ACC112 (cell line): Measurements from ENCODE around the gene ATF3.

Source experiments
- H2AFZ ChIP-seq: fragments of 200-600 bp; sonication (generic); one replicate; pipeline ENCODE4 v1.6.0; 2017; ENCODE audit warnings: antibody characterized with exemption, low read length; ENCODE audit not compliant: unreplicated experiment
- H3K27ac ChIP-seq: fragments of 200-600 bp; sonication (generic); 2 replicates; pipeline ENCODE4 v1.5.1; 2014; ENCODE audit warnings: low read depth, mild to moderate bottlenecking, antibody characterized with exemption, low read length, moderate library complexity
- H3K27me3 ChIP-seq: fragments of 200-600 bp; sonication (generic); 2 replicates; pipeline ENCODE4 v1.6.1; 2014; ENCODE audit warnings: mild to moderate bottlenecking, antibody characterized with exemption, low read length, moderate library complexity, mixed read lengths; ENCODE audit not compliant: insufficient read depth
- H3K36me3 ChIP-seq: fragments of 200-600 bp; sonication (generic); 2 replicates; pipeline ENCODE4 v1.6.1; 2016; ENCODE audit warnings: mild to moderate bottlenecking, antibody characterized with exemption, low read length, moderate library complexity, mixed read lengths; ENCODE audit not compliant: insufficient read depth
- H3K4me1 ChIP-seq: fragments of 200-600 bp; sonication (generic); one replicate; pipeline ENCODE4 v1.6.1; 2016; ENCODE audit warnings: low read length, mixed read lengths; ENCODE audit not compliant: insufficient read depth, unreplicated experiment, control insufficient read depth
- H3K4me3 ChIP-seq: fragments of 200-600 bp; sonication (generic); 2 replicates; pipeline ENCODE4 v1.5.1; 2014; ENCODE audit warnings: mild to moderate bottlenecking, low read depth, low read length
- H3K79me2 ChIP-seq: fragments of 200-600 bp; sonication (generic); one replicate; pipeline ENCODE4 v1.6.0; 2016; ENCODE audit warnings: low read length; ENCODE audit not compliant: control insufficient read depth, unreplicated experiment, insufficient read depth

Gene ATF3

GRCh38 chr1:212620293-212620692 is 11.7 kb downstream of the ATF3 start:
- no peaks in the 10 kb centered on the region for H3K79me2 ChIP-seq
- no peak overlapping the region for H2AFZ ChIP-seq
- H3K4me3 ChIP-seq = no peak overlapping the region
- H3K27me3 ChIP-seq = peaks cover 5% of the 10 kb centered on the region; the same call in 1 of the 2 replicates
- H3K36me3 ChIP-seq = 0 out of 2 replicates have a peak, but pooled peaks cover 7% of the 10 kb centered on the region
- H3K4me1 ChIP-seq = no peaks in the 10 kb centered on the region
- H3K27ac ChIP-seq = no peak overlapping the region

- no peaks in the 10 kb centered on the region for H3K4me1 ChIP-seq
- H3K79me2 ChIP-seq = no peaks in the 10 kb centered on the region
- no peak overlapping the region for H3K4me3 ChIP-seq
- no peak overlapping the region for H3K27ac ChIP-seq
- 0 out of 2 replicates have a peak, but pooled peaks cover 7% of the 10 kb centered on the region for H3K36me3 ChIP-seq
- peaks cover 15% of the 10 kb centered on the region for H3K27me3 ChIP-seq
- H2AFZ ChIP-seq = no peak overlapping the region
These were observed 12.7 kb downstream of the ATF3 start for GRCh38 chr1:212621043-212621948.

GRCh38 chr1:212621949-212622305 is 13.4 kb downstream of the ATF3 start:
- no peak overlapping the region for H2AFZ ChIP-seq
- H3K4me3 ChIP-seq = no peak overlapping the region
- no peak overlapping the region for H3K27ac ChIP-seq
- H3K36me3 ChIP-seq = 0 out of 2 replicates have a peak, but pooled peaks cover 7% of the 10 kb centered on the region
- no peaks in the 10 kb centered on the region for H3K79me2 ChIP-seq
- no peaks in the 10 kb centered on the region for H3K4me1 ChIP-seq
- H3K27me3 ChIP-seq = peaks cover 15% of the 10 kb centered on the region

- Histone ChIP-seq H3K4me1 (no peaks in the 10 kb centered on the region), H3K4me3 (no peak overlapping the region), H3K36me3 (0 out of 2 replicates have a peak, but pooled peaks cover 7% of the 10 kb centered on the region), H3K27ac (no peak overlapping the region), H3K27me3 (peaks cover 15% of the 10 kb centered on the region), H2AFZ (no peak overlapping the region), H3K79me2 (no peaks in the 10 kb centered on the region)
These were observed 13.9 kb downstream of the ATF3 start for GRCh38 chr1:212622467-212622866.

GRCh38 chr1:212622906-212623305 is 14.3 kb downstream of the ATF3 start:
- Histone ChIP-seq H3K4me3 (no peak overlapping the region), H3K36me3 (0 out of 2 replicates have a peak, but pooled peaks cover 7% of the 10 kb centered on the region), H3K79me2 (no peaks in the 10 kb centered on the region), H2AFZ (no peak overlapping the region), H3K27ac (no peak overlapping the region), H3K27me3 (peaks cover 15% of the 10 kb centered on the region), H3K4me1 (no peaks in the 10 kb centered on the region)

GRCh38 chr1:212623603-212624002 is 15.0 kb downstream of the ATF3 start:
- 0 out of 2 replicates have a peak, but pooled peaks cover 7% of the 10 kb centered on the region for H3K36me3 ChIP-seq
- H3K79me2 ChIP-seq = no peaks in the 10 kb centered on the region
- H3K27me3 ChIP-seq = peaks cover 15% of the 10 kb centered on the region
- no peaks in the 10 kb centered on the region for H3K4me1 ChIP-seq
- H3K4me3 ChIP-seq = no peak overlapping the region
- no peak overlapping the region for H3K27ac ChIP-seq
- no peak overlapping the region for H2AFZ ChIP-seq

GRCh38 chr1:212624976-212625501 is 16.5 kb downstream of the ATF3 start:
- no peak overlapping the region for H3K4me3 ChIP-seq
- H3K4me1 ChIP-seq = no peaks in the 10 kb centered on the region
- H3K27me3 ChIP-seq = peaks cover 15% of the 10 kb centered on the region
- H3K36me3 ChIP-seq = 0 out of 2 replicates have a peak, but pooled peaks cover 4% of the 10 kb centered on the region
- H3K27ac ChIP-seq = no peak overlapping the region
- no peak overlapping the region for H2AFZ ChIP-seq
- H3K79me2 ChIP-seq = no peaks in the 10 kb centered on the region

- Histone ChIP-seq H3K27ac (no peak overlapping the region), H3K4me1 (no peaks in the 10 kb centered on the region), H2AFZ (no peak overlapping the region), H3K36me3 (no peaks in the 10 kb centered on the region), H3K79me2 (no peaks in the 10 kb centered on the region), H3K4me3 (no peak overlapping the region), H3K27me3 (peaks cover 15% of the 10 kb centered on the region)
These were observed 17.4 kb downstream of the ATF3 start for GRCh38 chr1:212625781-212626450.

GRCh38 chr1:212628046-212628445 is 19.5 kb downstream of the ATF3 start:
- H2AFZ ChIP-seq = no peak overlapping the region

GRCh38 chr1:212628813-212629415 is 20.4 kb downstream of the ATF3 start:
- no peaks in the 10 kb centered on the region for H3K36me3 ChIP-seq

More at GRCh38 chr1:212628046-212628445, 19.5 kb downstream of the ATF3 start:
- Histone ChIP-seq H3K4me1 (no peaks in the 10 kb centered on the region), H3K27me3 (peaks cover 15% of the 10 kb centered on the region), H3K79me2 (no peaks in the 10 kb centered on the region), H3K36me3 (no peaks in the 10 kb centered on the region), H3K27ac (no peak overlapping the region), H3K4me3 (no peak overlapping the region)

More at GRCh38 chr1:212628813-212629415, 20.4 kb downstream of the ATF3 start:
- Histone ChIP-seq H3K27me3 (peaks cover 15% of the 10 kb centered on the region), H3K4me1 (no peaks in the 10 kb centered on the region), H3K79me2 (no peaks in the 10 kb centered on the region), H3K4me3 (no peak overlapping the region), H2AFZ (no peak overlapping the region), H3K27ac (no peak overlapping the region)
